HepG2 (cell line): Measurements from ENCODE around the gene CCDC121. TPM values are rescaled to one million over a fixed set of nuclear protein-coding genes. Genes with fewer than 3 reads are reported as not detected.
A peak's percentile ranks its signal among the peaks of the same experiment; 100 is the strongest.

Experiments used
- CSRNP2 ChIP-seq: sonication (generic); formaldehyde crosslinking; conservative IDR thresholded peaks from 2 replicates; pipeline ENCODE4 v1.8.0; 2022; ENCODE audit warnings: low read depth, missing genetic modification reagents
- FOXK2 ChIP-seq: fragments of 450-650 bp; IDR thresholded peaks from 2 replicates; pipeline ENCODE4 v1.6.1; 2016
- GATAD1 ChIP-seq: IDR thresholded peaks from 2 replicates; pipeline ENCODE4 v1.6.1; 2016; ENCODE audit warnings: missing genetic modification reagents, missing compliant biosample characterization
- HINFP ChIP-seq: sonication (generic); formaldehyde crosslinking; IDR thresholded peaks from 2 replicates; pipeline ENCODE4 v1.4.0; 2020; ENCODE audit warnings: low read depth, mild to moderate bottlenecking, missing genetic modification reagents
- IKZF5 ChIP-seq: IDR thresholded peaks from 2 replicates; pipeline ENCODE4 v1.6.1; 2018; ENCODE audit warnings: missing genetic modification reagents, mild to moderate bottlenecking, missing compliant biosample characterization
- IRF2 ChIP-seq: IDR thresholded peaks from 2 replicates; pipeline ENCODE4 v1.6.1; 2018; ENCODE audit warnings: missing genetic modification reagents, missing compliant biosample characterization
- KMT2A ChIP-seq: sonication (generic); formaldehyde crosslinking; IDR thresholded peaks from 2 replicates; pipeline ENCODE4 v1.4.0; 2020; ENCODE audit warnings: missing genetic modification reagents
- LCORL ChIP-seq, 2 experiments: fragments of 450-650 bp in 1 of 2; sonication (generic) in 1 of 2; formaldehyde crosslinking in 1 of 2; IDR thresholded peaks; 2 replicates each; pipeline versions ENCODE4 v1.5.0 to v1.6.1; 2017 to 2020; ENCODE audit warnings: antibody characterized with exemption in 1 of 2, missing genetic modification reagents in 1 of 2
- MED13 ChIP-seq: sonication (generic); formaldehyde crosslinking; IDR thresholded peaks from 2 replicates; pipeline ENCODE4 v1.5.0; 2020; ENCODE audit warnings: missing genetic modification reagents
- MLX ChIP-seq: IDR thresholded peaks from 2 replicates; pipeline ENCODE4 v1.6.1; 2016
- NFE2L2 ChIP-seq: fragments of 150-350 bp; IDR thresholded peaks from 2 replicates; pipeline ENCODE4 v1.6.1; 2014; ENCODE audit warnings: low read length
- RFXANK ChIP-seq: IDR thresholded peaks from 2 replicates; pipeline ENCODE4 v1.6.1; 2016
- TCF7L2 ChIP-seq: IDR thresholded peaks from 2 replicates; pipeline ENCODE4 v1.6.1; 2011; ENCODE audit warnings: mild to moderate bottlenecking, low read depth, low read length, moderate library complexity
- TFDP2 ChIP-seq: sonication (generic); formaldehyde crosslinking; IDR thresholded peaks from 2 replicates; pipeline ENCODE4 v1.4.0; 2020; ENCODE audit warnings: missing genetic modification reagents
- TP53 ChIP-seq: sonication (generic); formaldehyde crosslinking; conservative IDR thresholded peaks from 2 replicates; pipeline ENCODE4 v1.4.0; 2020; ENCODE audit warnings: missing genetic modification reagents
- TSC22D2 ChIP-seq: sonication (generic); formaldehyde crosslinking; IDR thresholded peaks from 2 replicates; pipeline ENCODE4 v1.5.1; 2020; ENCODE audit warnings: missing genetic modification reagents, mild to moderate bottlenecking, borderline replicate concordance
- ZNF510 ChIP-seq: sonication (generic); formaldehyde crosslinking; IDR thresholded peaks from 2 replicates; pipeline ENCODE4 v1.4.0; 2020; ENCODE audit warnings: low read depth, mild to moderate bottlenecking, missing genetic modification reagents
- ZNF546 ChIP-seq: sonication (generic); formaldehyde crosslinking; conservative IDR thresholded peaks from 2 replicates; pipeline ENCODE4 v1.8.1; 2023; ENCODE audit warnings: mild to moderate bottlenecking, missing genetic modification reagents
- ZNF557 ChIP-seq: sonication (generic); formaldehyde crosslinking; IDR thresholded peaks from 2 replicates; pipeline ENCODE4 v1.4.0; 2020; ENCODE audit warnings: missing genetic modification reagents
- ZNF710 ChIP-seq: sonication (generic); formaldehyde crosslinking; IDR thresholded peaks from 2 replicates; pipeline ENCODE4 v1.5.0; 2020; ENCODE audit warnings: mild to moderate bottlenecking, missing genetic modification reagents, borderline replicate concordance
- ZNF83 ChIP-seq: sonication (generic); formaldehyde crosslinking; IDR thresholded peaks from 2 replicates; pipeline ENCODE4 v1.4.0; 2020; ENCODE audit warnings: missing genetic modification reagents, mild to moderate bottlenecking, borderline replicate concordance
- polyA plus RNA-seq, 8 experiments: library from polyadenylated mRNA; depleted of rRNA in 3 of 8; stranded (reverse) in 7 of 8; unstranded in 1 of 8; fragments of >200 nt; fragmentation: Illumina TruSeq in 4 of 8; extraction: Trizol in 4 of 8; gene quantifications; 2 replicates each; pipeline versions ENCODE4 v1.2.1 to v1.2.3, GENCODE V29; 2011 to 2016; ENCODE audit warnings: low read depth in 4 of 8, missing spikeins in 1 of 8, mixed read lengths in 1 of 8; ENCODE audit not compliant: insufficient read depth in 1 of 8
- total RNA-seq, 5 experiments: library from RNA; depleted of rRNA; stranded (reverse); fragments of >200 nt; fragmentation: Illumina TruSeq; extraction: Trizol; gene quantifications; 2 replicates each; pipeline ENCODE4 v1.2.3, GENCODE V29; 2016; ENCODE audit warnings: low read depth in 1 of 5

Gene CCDC121
- total and polyA plus RNA-seq, 2 of the 13 experiments (the other 11 are each of a cell fraction or from before 2014, with no cell fraction given) = 1.9 to 3.0 TPM

GRCh38 chr2:27663285-27664153, 34.7 kb upstream of the CCDC121 start, which contains the start of the genes SLC4A1AP and SUPT7L (continued):
- peak; percentile 82 for TF ChIP-seq TSC22D2 (CRISPR knock-in tag)
- TF ChIP-seq HINFP (CRISPR knock-in tag) = peak; percentile 96
- no peak; the same call in 1 of the 2 replicates for TF ChIP-seq ZNF83 (CRISPR knock-in tag)
- TF ChIP-seq MLX (CRISPR knock-in tag) = peak; percentile 38; the same call in 1 of the 2 replicates
- TF ChIP-seq TFDP2 (CRISPR knock-in tag) = no peak; the same call in none of the 2 replicates
- no peak for TF ChIP-seq CSRNP2 (CRISPR knock-in tag)
- TF ChIP-seq NFE2L2 = peak; percentile 18; the same call in 1 of the 2 replicates
- peak; percentile 100 for TF ChIP-seq GATAD1 (CRISPR knock-in tag)
- TF ChIP-seq RFXANK (CRISPR knock-in tag) = peak; percentile 47; the same call in 1 of the 2 replicates
- peak; percentile 90 for TF ChIP-seq FOXK2
- peak; percentile 53; the same call in 1 of the 2 replicates for TF ChIP-seq LCORL (IDR thresholded peaks at IDR 0.05)
- peak; percentile 47; the same call in 1 of the 2 replicates for TF ChIP-seq LCORL (CRISPR knock-in tag; IDR thresholded peaks at IDR 0.05)
- TF ChIP-seq IKZF5 = peak; percentile 93
- peak; percentile 53 for TF ChIP-seq ZNF710
- TF ChIP-seq ZNF510 = no peak
- peak; percentile 91 for TF ChIP-seq IRF2
- TF ChIP-seq ZNF546 = 0 out of 2 replicates have a peak, but pooled peaks have one; percentile 46
- TF ChIP-seq MED13 (CRISPR knock-in tag) = peak; percentile 84
- TF ChIP-seq TCF7L2 = no peak
- TF ChIP-seq TP53 = peak; percentile 85; the same call in 1 of the 2 replicates
- peak; percentile 99 for TF ChIP-seq KMT2A (CRISPR knock-in tag)
- no peak; the same call in 1 of the 2 replicates for TF ChIP-seq ZNF557 (CRISPR knock-in tag)
